Mesendoderm (in vitro differentiated cells): ENCODE data around the gene SELENOP.

Source experiments
- DNase-seq: peaks from one replicate; pipeline ENCODE4 v3.0.0; 2013
- H2AK5ac ChIP-seq: 2 replicates; pipeline ENCODE4 v1.6.1; 2013; ENCODE audit warnings: low read length, inconsistent platforms
- H2BK120ac ChIP-seq: 2 replicates; pipeline ENCODE4 v1.6.1; 2013; ENCODE audit warnings: low read depth, mild to moderate bottlenecking, low read length, moderate library complexity, mixed read lengths
- H2BK15ac ChIP-seq: replicated peaks from 2 replicates; pipeline ENCODE4 v1.6.1; 2013; ENCODE audit warnings: low read depth, mild to moderate bottlenecking, moderate library complexity
- H2BK5ac ChIP-seq: 2 replicates; pipeline ENCODE4 v1.6.1; 2013; ENCODE audit warnings: low read length, inconsistent platforms
- H3K18ac ChIP-seq: 2 replicates; pipeline ENCODE4 v1.6.1; 2013; ENCODE audit warnings: mild to moderate bottlenecking, low read length, mixed read lengths
- H3K23ac ChIP-seq: one replicate; pipeline ENCODE4 v1.6.1; 2013; ENCODE audit warnings: low read length
- H3K27ac ChIP-seq: 2 replicates; pipeline ENCODE4 v1.5.1; 2013; ENCODE audit warnings: low read depth, mild to moderate bottlenecking, inconsistent platforms, low read length, moderate library complexity
- H3K27me3 ChIP-seq: 2 replicates; pipeline ENCODE4 v1.6.1; 2013; ENCODE audit warnings: low read length, control low read depth, mild to moderate bottlenecking, inconsistent platforms; ENCODE audit not compliant: insufficient read depth, poor library complexity
- H3K36me3 ChIP-seq: 2 replicates; pipeline ENCODE4 v1.6.1; 2013; ENCODE audit warnings: low read length, inconsistent platforms; ENCODE audit not compliant: control insufficient read depth, insufficient read depth
- H3K4ac ChIP-seq: one replicate; pipeline ENCODE4 v1.6.1; 2013; ENCODE audit warnings: low read depth, mild to moderate bottlenecking, low read length, moderate library complexity
- H3K4me1 ChIP-seq: 2 replicates; pipeline ENCODE4 v1.6.1; 2013; ENCODE audit warnings: low read depth, low read length, inconsistent platforms; ENCODE audit not compliant: control insufficient read depth
- H3K4me2 ChIP-seq: 2 replicates; pipeline ENCODE4 v1.6.1; 2013; ENCODE audit warnings: low read length
- H3K4me3 ChIP-seq: 2 replicates; pipeline ENCODE4 v1.5.1; 2013; ENCODE audit warnings: mild to moderate bottlenecking, low read length
- H3K56ac ChIP-seq: one replicate; pipeline ENCODE4 v1.6.1; 2013; ENCODE audit warnings: low read length
- H3K79me1 ChIP-seq: 2 replicates; pipeline ENCODE4 v1.6.1; 2013; ENCODE audit warnings: low read length, inconsistent platforms
- H3K79me2 ChIP-seq: 2 replicates; pipeline ENCODE4 v1.6.1; 2013; ENCODE audit warnings: mild to moderate bottlenecking, low read length; ENCODE audit not compliant: control insufficient read depth, insufficient read depth
- H3K9ac ChIP-seq: 2 replicates; pipeline ENCODE4 v1.6.1; 2013; ENCODE audit warnings: low read length, inconsistent platforms
- H4K5ac ChIP-seq: one replicate; pipeline ENCODE4 v1.6.1; 2013; ENCODE audit warnings: low read length
- H4K8ac ChIP-seq: one replicate; pipeline ENCODE4 v1.6.1; 2013; ENCODE audit warnings: low read depth, mild to moderate bottlenecking, control low read depth, low read length, moderate library complexity
- WGBS: extraction: QIAGEN DNeasy Blood & Tissue Kit; methylation state at CpG from one replicate; pipeline ENCODE4 v1.1.7; 2013; ENCODE audit warnings: low lambda C conversion rate, missing lambda C conversion rate; ENCODE audit not compliant: insufficient coverage; ENCODE audit errors: extremely low coverage; 5-methylcytosine and 5-hydroxymethylcytosine counted together

SELENOP gene

GRCh38 chr5:42813533-42813932, 1.8 kb upstream of the SELENOP start:
- WGBS, result no CpG with 5 or more reads among the region's 19 CpGs
- H3K27ac ChIP-seq, result peak overlapping the region; percentile 73

GRCh38 chr5:42812620-42813019, 928 bp upstream of the SELENOP start:
- Histone ChIP-seq H2BK5ac (no peak overlapping the region), H2BK15ac (no peak overlapping the region), H3K4ac (no peak overlapping the region), H3K27me3 (no peaks in the 10 kb centered on the region), H4K8ac (no peak overlapping the region), H3K18ac (no peak overlapping the region), H3K79me1 (no peaks in the 10 kb centered on the region), H2AK5ac (no peak overlapping the region), H2BK120ac (no peak overlapping the region), H4K5ac (no peak overlapping the region), H3K23ac (no peak overlapping the region), H3K36me3 (no peaks in the 10 kb centered on the region), H3K4me2 (no peak overlapping the region), H3K4me3 (no peak overlapping the region), H3K9ac (no peak overlapping the region), H3K27ac (no peak overlapping the region), H3K56ac (no peak overlapping the region), H3K79me2 (no peaks in the 10 kb centered on the region), H3K4me1 (no peaks in the 10 kb centered on the region)
- WGBS, result no CpG with 5 or more reads among the region's 2 CpGs
- no peak for DNase-seq

More at GRCh38 chr5:42813533-42813932, 1.8 kb upstream of the SELENOP start:
- H2BK15ac ChIP-seq, result no peak overlapping the region
- H3K56ac ChIP-seq, result peak overlapping the region; percentile 68
- H2AK5ac ChIP-seq, result no peak overlapping the region
- no peak overlapping the region for H2BK5ac ChIP-seq
- peak overlapping the region; percentile 24 for H3K9ac ChIP-seq
- no peak overlapping the region for H3K4me2 ChIP-seq
- no peak overlapping the region for H4K8ac ChIP-seq
- H3K4ac ChIP-seq, result no peak overlapping the region
- H3K36me3 ChIP-seq, result no peaks in the 10 kb centered on the region
- no peaks in the 10 kb centered on the region for H3K79me1 ChIP-seq
- H3K27me3 ChIP-seq, result no peaks in the 10 kb centered on the region
- peak; percentile 97 for DNase-seq
- H3K4me3 ChIP-seq, result no peak overlapping the region
- no peak overlapping the region for H4K5ac ChIP-seq
- H3K18ac ChIP-seq, result peak overlapping the region; percentile 78
- no peaks in the 10 kb centered on the region for H3K4me1 ChIP-seq
- no peak overlapping the region for H2BK120ac ChIP-seq
- no peak overlapping the region for H3K23ac ChIP-seq
- H3K79me2 ChIP-seq, result no peaks in the 10 kb centered on the region

GRCh38 chr5:42810834-42811590, 680 bp downstream of the SELENOP start:
- Histone ChIP-seq H2BK5ac (no peak overlapping the region), H3K4me1 (no peaks in the 10 kb centered on the region), H2BK120ac (peak overlapping the region; percentile 54), H4K5ac (no peak overlapping the region), H3K36me3 (no peaks in the 10 kb centered on the region), H4K8ac (no peak overlapping the region), H3K56ac (no peak overlapping the region), H3K4me3 (no peak overlapping the region), H3K27me3 (no peaks in the 10 kb centered on the region), H3K4me2 (peak overlapping the region; percentile 10), H2AK5ac (no peak overlapping the region), H3K9ac (peak overlapping the region; percentile 35), H2BK15ac (no peak overlapping the region), H3K27ac (peak overlapping the region; percentile 67), H3K79me1 (no peaks in the 10 kb centered on the region), H3K18ac (peak overlapping the region; percentile 51), H3K23ac (no peak overlapping the region), H3K79me2 (no peaks in the 10 kb centered on the region), H3K4ac (no peak overlapping the region)
- no peak for DNase-seq
- WGBS, result no CpG with 5 or more reads among the region's 3 CpGs

GRCh38 chr5:42808888-42809611, 2.6 kb downstream of the SELENOP start:
- no CpG with 5 or more reads among the region's 4 CpGs for WGBS
- Histone ChIP-seq H2BK15ac (no peak overlapping the region), H3K18ac (no peak overlapping the region), H2AK5ac (no peak overlapping the region), H3K4ac (no peak overlapping the region), H3K23ac (no peak overlapping the region), H2BK120ac (no peak overlapping the region), H3K4me3 (no peak overlapping the region), H3K36me3 (no peaks in the 10 kb centered on the region), H3K56ac (no peak overlapping the region), H3K4me1 (no peaks in the 10 kb centered on the region), H3K79me1 (no peaks in the 10 kb centered on the region), H3K79me2 (no peaks in the 10 kb centered on the region), H3K4me2 (no peak overlapping the region), H3K27ac (no peak overlapping the region), H4K5ac (no peak overlapping the region), H3K27me3 (no peaks in the 10 kb centered on the region), H2BK5ac (no peak overlapping the region), H4K8ac (no peak overlapping the region), H3K9ac (no peak overlapping the region)
- DNase-seq, result no peak

- H3K36me3 ChIP-seq, result no peaks in the 10 kb centered on the region
Observed at GRCh38 chr5:42807722-42808447, 3.8 kb downstream of the SELENOP start.

More at GRCh38 chr5:42807722-42808447, 3.8 kb downstream of the SELENOP start:
- H3K27me3 ChIP-seq, result no peaks in the 10 kb centered on the region
- H3K4ac ChIP-seq, result no peak overlapping the region
- no peak overlapping the region for H3K9ac ChIP-seq
- H3K4me2 ChIP-seq, result no peak overlapping the region
- WGBS, result no CpG with 5 or more reads among the region's 2 CpGs
- no peak overlapping the region for H3K27ac ChIP-seq
- H3K79me2 ChIP-seq, result no peaks in the 10 kb centered on the region
- no peak overlapping the region for H2AK5ac ChIP-seq
- no peak overlapping the region for H3K4me3 ChIP-seq
- H3K18ac ChIP-seq, result no peak overlapping the region
- H3K4me1 ChIP-seq, result no peaks in the 10 kb centered on the region
- H2BK15ac ChIP-seq, result no peak overlapping the region
- no peak overlapping the region for H2BK5ac ChIP-seq
- DNase-seq, result peak; percentile 16
- no peaks in the 10 kb centered on the region for H3K79me1 ChIP-seq
- H2BK120ac ChIP-seq, result no peak overlapping the region
- H4K8ac ChIP-seq, result no peak overlapping the region
- no peak overlapping the region for H4K5ac ChIP-seq
- H3K56ac ChIP-seq, result no peak overlapping the region
- no peak overlapping the region for H3K23ac ChIP-seq
